GM12891 (cell line): Measurements from ENCODE around the gene AKR1B15.

ENCODE experiments used
- PAX5 ChIP-seq: IDR thresholded peaks from 2 replicates; pipeline ENCODE4 v1.6.1; 2011; ENCODE audit warnings: low read length, moderate library complexity, mild to moderate bottlenecking; ENCODE audit not compliant: insufficient read depth, severe bottlenecking
- POLR2A ChIP-seq: IDR thresholded peaks from 2 replicates; pipeline ENCODE4 v1.6.1; 2011; ENCODE audit warnings: low read depth, low read length, control low read depth
- POLR2AphosphoS5 ChIP-seq: IDR thresholded peaks from 2 replicates; pipeline ENCODE4 v1.6.1; 2011; ENCODE audit warnings: low read depth, low read length, control low read depth
- POU2F2 ChIP-seq: IDR thresholded peaks from 2 replicates; pipeline ENCODE4 v1.6.1; 2011; ENCODE audit warnings: low read depth, mild to moderate bottlenecking, control low read depth, low read length, moderate library complexity
- SPI1 ChIP-seq: IDR thresholded peaks from 2 replicates; pipeline ENCODE4 v1.6.1; 2011; ENCODE audit warnings: low read depth, low read length, control low read depth
- TAF1 ChIP-seq: IDR thresholded peaks from 2 replicates; pipeline ENCODE4 v1.6.1; 2011; ENCODE audit warnings: low read depth, low read length, control low read depth

GRCh38 chr7:134613623-134614347 lies 64.9 kb downstream of the AKR1B15 start:
- TF ChIP-seq POLR2A: no peak
- no peak for TF ChIP-seq PAX5
- TF ChIP-seq POLR2AphosphoS5: no peak
- no peak for TF ChIP-seq TAF1
- TF ChIP-seq SPI1: no peak
- no peak for TF ChIP-seq POU2F2
